Activated CD4-positive, CD25-positive, alpha-beta regulatory T cell (primary cell): ENCODE measurements around the gene CDH2.

Experiments used
- DNase-seq, 4 experiments: peaks; one replicate each; lab custom pipeline; 2025; lab: John Stamatoyannopoulos, UW

The CDH2 gene

GRCh38 chr18:28086670-28087552 is 90.0 kb downstream of the CDH2 start:
- no peak for DNase-seq

GRCh38 chr18:28081516-28081915 is 95.4 kb downstream of the CDH2 start:
- DNase-seq: no peak

- no peak for DNase-seq
These were observed 96.0 kb downstream of the CDH2 start for GRCh38 chr18:28080876-28081300.

GRCh38 chr18:28079883-28080282 is 97.0 kb downstream of the CDH2 start:
- no peak for DNase-seq

- DNase-seq: no peak
These were observed 98.1 kb downstream of the CDH2 start for GRCh38 chr18:28078849-28079248.

- no peak for DNase-seq
These were observed 98.6 kb downstream of the CDH2 start for GRCh38 chr18:28078298-28078697.

GRCh38 chr18:28075501-28075900 is 101.4 kb downstream of the CDH2 start:
- no peak for DNase-seq

- DNase-seq: no peak
These were observed 102.9 kb downstream of the CDH2 start for GRCh38 chr18:28074076-28074475.

- DNase-seq: no peak
These were observed 103.3 kb downstream of the CDH2 start for GRCh38 chr18:28073658-28074057.

GRCh38 chr18:28071199-28071598 is 105.7 kb downstream of the CDH2 start:
- no peak for DNase-seq

GRCh38 chr18:28068207-28068606 is 108.7 kb downstream of the CDH2 start:
- no peak for DNase-seq

GRCh38 chr18:28067346-28067745 is 109.6 kb downstream of the CDH2 start:
- DNase-seq: no peak

GRCh38 chr18:28065793-28066186 is 111.1 kb downstream of the CDH2 start:
- no peak for DNase-seq

GRCh38 chr18:28065031-28065792 is 111.7 kb downstream of the CDH2 start:
- no peak for DNase-seq

GRCh38 chr18:28063926-28064325 is 113.0 kb downstream of the CDH2 start:
- no peak for DNase-seq

GRCh38 chr18:28063271-28063761 is 113.6 kb downstream of the CDH2 start:
- DNase-seq: no peak

GRCh38 chr18:28062443-28062842 is 114.5 kb downstream of the CDH2 start:
- no peak for DNase-seq

GRCh38 chr18:28059861-28060260 is 117.1 kb downstream of the CDH2 start:
- DNase-seq: no peak

- no peak for DNase-seq
These were observed 126.4 kb downstream of the CDH2 start for GRCh38 chr18:28050545-28050944.

GRCh38 chr18:28048612-28049011 is 128.3 kb downstream of the CDH2 start:
- no peak for DNase-seq

- DNase-seq: no peak
These were observed 131.1 kb downstream of the CDH2 start for GRCh38 chr18:28045880-28046279.

GRCh38 chr18:28045176-28045810 is 131.6 kb downstream of the CDH2 start:
- DNase-seq: no peak

GRCh38 chr18:28044036-28044435 is 132.9 kb downstream of the CDH2 start:
- DNase-seq: no peak
